GM21528 (cell line): ENCODE data around the gene RFC4.
"Not testable (repeated sequence)": the region's sequence is repeated elsewhere in the genome, so short reads cannot be mapped to it uniquely, and the experiment has no call there.

ENCODE experiments used
- ATAC-seq: cut with Tn5 transposase; IDR thresholded peaks from one replicate; pipeline ENCODE4 v1.9.1; 2021; ENCODE audit warnings: mild to moderate bottlenecking, moderate library complexity; ENCODE audit not compliant: unreplicated experiment, low FRiP score

The RFC4 gene

GRCh38 chr3:186806089-186807055 lies at the start of gene RFC4:
RFC4 (minus strand) TSS chr3:186806482; CDS start chr3:186804713, 1,769 bp downstream.
- ATAC-seq: peak; percentile 94

- no peak for ATAC-seq
Measured at GRCh38 chr3:186854954-186855353, 48.7 kb upstream of the RFC4 start.

GRCh38 chr3:186854146-186854545 lies 47.9 kb upstream of the RFC4 start:
- ATAC-seq: no peak

GRCh38 chr3:186852994-186853393 lies 46.7 kb upstream of the RFC4 start:
- no peak for ATAC-seq

- ATAC-seq: not testable (repeated sequence)
Measured at GRCh38 chr3:186851835-186852234, 45.6 kb upstream of the RFC4 start.

GRCh38 chr3:186849374-186849975 lies 43.2 kb upstream of the RFC4 start:
- ATAC-seq: peak; percentile 76

- no peak for ATAC-seq
Measured at GRCh38 chr3:186847437-186847836, 41.2 kb upstream of the RFC4 start.

GRCh38 chr3:186845756-186846155 lies 39.5 kb upstream of the RFC4 start:
- ATAC-seq: no peak

GRCh38 chr3:186844908-186845307 lies 38.6 kb upstream of the RFC4 start:
- ATAC-seq: no peak

GRCh38 chr3:186843039-186843432 lies 36.8 kb upstream of the RFC4 start:
- no peak for ATAC-seq

- no peak for ATAC-seq
Measured at GRCh38 chr3:186842426-186843038, 36.2 kb upstream of the RFC4 start, which contains the start of gene ADIPOQ. ADIPOQ (plus strand) TSS chr3:186842710; CDS start chr3:186853059, 10,349 bp downstream.

GRCh38 chr3:186841620-186842019 lies 35.3 kb upstream of the RFC4 start:
- ATAC-seq: no peak

GRCh38 chr3:186839874-186840641 lies 33.8 kb upstream of the RFC4 start:
- ATAC-seq: no peak

GRCh38 chr3:186832276-186832675 lies 26.0 kb upstream of the RFC4 start:
- ATAC-seq: no peak

- no peak for ATAC-seq
Measured at GRCh38 chr3:186831798-186832197, 25.5 kb upstream of the RFC4 start.

- no peak for ATAC-seq
Measured at GRCh38 chr3:186828340-186828739, 22.1 kb upstream of the RFC4 start.

- peak; percentile 88 for ATAC-seq
Measured at GRCh38 chr3:186826976-186827857, 20.9 kb upstream of the RFC4 start.

- ATAC-seq: no peak
Measured at GRCh38 chr3:186826410-186826975, 20.2 kb upstream of the RFC4 start.

GRCh38 chr3:186825872-186826409 lies 19.7 kb upstream of the RFC4 start:
- ATAC-seq: no peak
